NCI-H1694 treated with DMSO at 0.1 percent for 48 hours (cell line): ENCODE results near the gene ZNF79.
A peak's percentile ranks its signal among the peaks of the same experiment; 100 is the strongest.

Source experiments
- DNase-seq: peaks from one replicate; lab custom pipeline; 2025; lab: John Stamatoyannopoulos, UW

Gene ZNF79

GRCh38 chr9:127423934-127424675 lies at the start of gene ZNF79:
Gene ZNF79, plus strand, starts transcription at chr9:127424382. Its CDS starts 406 bp downstream, at chr9:127424788.
- DNase-seq = peak; percentile 82

GRCh38 chr9:127380479-127380878 lies 43.7 kb upstream of the ZNF79 start:
- no peak for DNase-seq

- DNase-seq = no peak
These were observed 41.6 kb upstream of the ZNF79 start for GRCh38 chr9:127382541-127382940.

- DNase-seq = no peak
These were observed 40.0 kb upstream of the ZNF79 start for GRCh38 chr9:127384016-127384730.

GRCh38 chr9:127384901-127385300 lies 39.3 kb upstream of the ZNF79 start:
- no peak for DNase-seq

- DNase-seq = no peak
These were observed 37.9 kb upstream of the ZNF79 start for GRCh38 chr9:127386249-127386648.

- no peak for DNase-seq
These were observed 37.2 kb upstream of the ZNF79 start for GRCh38 chr9:127386981-127387380.

- DNase-seq = no peak
These were observed 35.9 kb upstream of the ZNF79 start for GRCh38 chr9:127388037-127388855.

- DNase-seq = no peak
These were observed 35.3 kb upstream of the ZNF79 start for GRCh38 chr9:127388856-127389238.

GRCh38 chr9:127389381-127390247 lies 34.6 kb upstream of the ZNF79 start:
- DNase-seq = no peak

- DNase-seq = no peak
These were observed 34.0 kb upstream of the ZNF79 start for GRCh38 chr9:127390248-127390545.

- DNase-seq = no peak
These were observed 33.6 kb upstream of the ZNF79 start for GRCh38 chr9:127390563-127390962.

GRCh38 chr9:127392166-127392565 lies 32.0 kb upstream of the ZNF79 start:
- no peak for DNase-seq

- no peak for DNase-seq
These were observed 31.2 kb upstream of the ZNF79 start for GRCh38 chr9:127392976-127393375.

- no peak for DNase-seq
These were observed 30.5 kb upstream of the ZNF79 start for GRCh38 chr9:127393645-127394044.

- DNase-seq = no peak
These were observed 28.5 kb upstream of the ZNF79 start for GRCh38 chr9:127395497-127396252.

- DNase-seq = no peak
These were observed 27.9 kb upstream of the ZNF79 start for GRCh38 chr9:127396253-127396807.

- peak; percentile 98 for DNase-seq
These were observed 27.2 kb upstream of the ZNF79 start, which contains the start of gene SLC2A8 for GRCh38 chr9:127396808-127397645. Gene SLC2A8, plus strand, starts transcription at chr9:127397169. Its CDS starts 62 bp downstream, at chr9:127397231.

- peak; percentile 5 for DNase-seq
These were observed 26.4 kb upstream of the ZNF79 start for GRCh38 chr9:127397646-127398274.
